Measurements from ENCODE around the gene KIF1A. TPM values are rescaled to one million over a fixed set of nuclear protein-coding genes. Genes with fewer than 3 reads are reported as not detected.

Gene KIF1A
- total RNA-seq, 2 donors from 2014 or later, result 18.9 to 55.8 TPM

DNA sequence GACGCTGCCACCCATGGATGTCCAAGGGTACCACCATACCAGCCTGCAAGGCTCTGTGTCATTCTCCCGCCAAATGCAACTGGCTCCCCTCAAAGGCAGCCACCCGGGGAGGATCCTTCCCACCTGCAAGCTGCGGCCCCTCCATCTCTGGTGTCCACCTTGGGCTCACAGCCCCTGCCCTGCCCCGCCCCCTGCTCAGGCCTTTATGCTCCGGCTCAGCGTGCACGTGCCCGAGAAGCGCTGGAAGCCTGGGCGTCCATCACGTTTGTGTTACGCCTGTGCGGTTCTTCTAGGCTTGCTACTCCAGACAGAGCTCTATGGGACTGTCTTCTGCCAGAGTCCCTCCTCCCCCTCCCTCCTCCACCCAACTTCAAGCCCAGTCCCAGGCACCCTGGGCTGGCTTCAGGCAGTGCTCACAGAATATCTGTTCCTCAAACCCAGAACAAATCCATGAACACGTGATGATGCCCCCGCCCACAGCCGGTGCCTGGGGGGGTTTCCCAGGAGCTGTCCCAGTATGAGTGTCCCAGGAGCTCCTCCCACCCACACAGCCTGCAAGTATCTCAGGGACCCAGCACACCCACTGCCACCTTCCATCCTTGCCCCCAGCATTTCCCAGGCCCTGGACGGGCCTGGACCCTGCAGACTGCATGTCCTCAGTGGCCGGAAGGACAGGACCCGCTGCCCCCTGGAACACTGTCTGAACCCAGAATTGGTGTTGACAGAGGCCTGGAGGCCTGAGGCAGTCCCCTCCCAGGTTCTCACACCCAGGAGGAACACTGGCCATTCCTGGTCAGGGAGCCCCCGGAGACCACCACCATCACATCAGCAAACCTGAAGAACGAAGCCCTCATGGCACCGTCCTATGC lies 30.3 kb downstream of the KIF1A start:
- Histone ChIP-seq H3K9me3 (no peaks in the 10 kb centered on the region), H3K4me3 (no peak overlapping the region), H3K4me1 (replicated peaks) (no peaks in the 10 kb centered on the region), H3K27me3 (replicated peaks; ENCODE audit: insufficient read depth) (no peaks in the 10 kb centered on the region), H3K36me3 (no peaks in the 10 kb centered on the region), H3K27ac (no peak overlapping the region)
- DNase-seq (ENCODE audit: low spot score), result no peak
- TF ChIP-seq CTCF (IDR thresholded peaks at IDR 0.05) (no peak), POLR2A (IDR thresholded peaks at IDR 0.05) (no peak), POLR2AphosphoS5 (IDR thresholded peaks at IDR 0.05) (no peak)
- intact Hi-C loops (cut with DNase I), result no loop called here
- WGBS, result 91% methylated on average over 22 of the region's 23 CpGs

- intact Hi-C loops (cut with DNase I), result no loop called here
Measured at GRCh38 chr2:240789051-240789453, 31.0 kb downstream of the KIF1A start.

DNA sequence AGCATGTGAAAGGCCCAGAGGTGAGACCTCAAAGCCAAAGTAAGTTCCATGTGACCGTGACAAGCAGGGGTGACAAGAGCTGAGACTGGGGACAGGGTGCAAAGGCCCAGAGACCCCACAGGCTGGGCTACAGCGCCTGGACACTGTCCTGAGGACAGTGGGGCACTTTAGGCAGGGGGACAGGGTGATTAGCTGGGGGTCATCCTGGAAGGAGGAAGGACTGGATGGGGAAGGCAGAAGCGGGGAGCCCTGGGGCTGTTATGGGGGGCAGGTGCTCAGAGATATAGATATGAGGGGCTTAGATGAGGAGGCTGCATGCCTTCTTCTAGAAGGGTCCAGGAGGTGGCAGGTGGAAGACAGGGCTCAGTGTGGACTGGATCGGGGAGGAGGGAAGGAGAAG lies 31.5 kb downstream of the KIF1A start:
- no peak for DNase-seq (ENCODE audit: low spot score)
- TF ChIP-seq CTCF (IDR thresholded peaks at IDR 0.05), result no peak
- no peak for TF ChIP-seq POLR2A (IDR thresholded peaks at IDR 0.05)
- TF ChIP-seq POLR2AphosphoS5 (IDR thresholded peaks at IDR 0.05), result no peak
- WGBS, result 90% methylated on average over 4 of the region's 4 CpGs
- Histone ChIP-seq H3K4me1 (replicated peaks) (no peaks in the 10 kb centered on the region), H3K27ac (no peak overlapping the region), H3K27me3 (replicated peaks; ENCODE audit: insufficient read depth) (no peaks in the 10 kb centered on the region), H3K9me3 (no peaks in the 10 kb centered on the region), H3K36me3 (no peaks in the 10 kb centered on the region), H3K4me3 (no peak overlapping the region)
- intact Hi-C loops (cut with DNase I), result no loop called here

More at GRCh38 chr2:240789051-240789453, 31.0 kb downstream of the KIF1A start:
- WGBS, result 95% methylated on average over 13 of the region's 13 CpGs
- no peaks in the 10 kb centered on the region for H3K9me3 ChIP-seq
- no peaks in the 10 kb centered on the region for H3K27me3 ChIP-seq (replicated peaks; ENCODE audit: insufficient read depth)
- H3K27ac ChIP-seq, result no peak overlapping the region
- no peaks in the 10 kb centered on the region for H3K4me1 ChIP-seq (replicated peaks)
- TF ChIP-seq CTCF (IDR thresholded peaks at IDR 0.05) (no peak), POLR2AphosphoS5 (IDR thresholded peaks at IDR 0.05) (no peak), POLR2A (IDR thresholded peaks at IDR 0.05) (no peak)
- no peak overlapping the region for H3K4me3 ChIP-seq
- H3K36me3 ChIP-seq, result no peaks in the 10 kb centered on the region
- DNase-seq (ENCODE audit: low spot score), result no peak

- TF ChIP-seq CTCF (IDR thresholded peaks at IDR 0.05) (no peak), POLR2A (IDR thresholded peaks at IDR 0.05) (no peak), POLR2AphosphoS5 (IDR thresholded peaks at IDR 0.05) (no peak)
- Histone ChIP-seq H3K27ac (no peak overlapping the region), H3K27me3 (replicated peaks; ENCODE audit: insufficient read depth) (no peaks in the 10 kb centered on the region), H3K9me3 (no peaks in the 10 kb centered on the region), H3K4me1 (replicated peaks) (no peaks in the 10 kb centered on the region), H3K4me3 (no peak overlapping the region), H3K36me3 (no peaks in the 10 kb centered on the region)
- WGBS, result 88% methylated on average over 23 of the region's 23 CpGs
- intact Hi-C loops (cut with DNase I), result no loop called here
- DNase-seq (ENCODE audit: low spot score), result no peak
Measured at GRCh38 chr2:240787521-240788472, 32.2 kb downstream of the KIF1A start.
